Endothelial cell (in vitro differentiated cells): Measurements from ENCODE around the gene CDS1. TPM values are rescaled to one million over a fixed set of nuclear protein-coding genes. Genes with fewer than 3 reads are reported as not detected.

Experiments used
- DNase-seq: peaks from one replicate; pipeline ENCODE4 v3.0.0; 2021; ENCODE audit warnings: low spot score
- H3K27ac Mint-ChIP-seq: one replicate; pipeline ENCODE4 v1.8.0; 2021; ENCODE audit warnings: mixed read lengths, inconsistent platforms; ENCODE audit not compliant: unreplicated experiment
- H3K27me3 Mint-ChIP-seq: one replicate; pipeline ENCODE4 v1.8.0; 2021; ENCODE audit warnings: mild to moderate bottlenecking, moderate library complexity, mixed read lengths, inconsistent platforms; ENCODE audit not compliant: unreplicated experiment
- H3K36me3 Mint-ChIP-seq: one replicate; pipeline ENCODE4 v1.8.0; 2021; ENCODE audit warnings: mild to moderate bottlenecking, low read depth, mixed read lengths, inconsistent platforms; ENCODE audit not compliant: unreplicated experiment
- H3K4me1 Mint-ChIP-seq: one replicate; pipeline ENCODE4 v1.8.0; 2021; ENCODE audit warnings: mild to moderate bottlenecking, mixed read lengths, inconsistent platforms; ENCODE audit not compliant: unreplicated experiment
- H3K4me3 Mint-ChIP-seq: one replicate; pipeline ENCODE4 v1.8.0; 2021; ENCODE audit warnings: mild to moderate bottlenecking, mixed read lengths, inconsistent platforms; ENCODE audit not compliant: unreplicated experiment
- H3K9me3 Mint-ChIP-seq: one replicate; pipeline ENCODE4 v1.8.0; 2021; ENCODE audit warnings: mixed read lengths, inconsistent platforms; ENCODE audit not compliant: unreplicated experiment
- CTCF ChIP-seq: fragments of 200-600 bp; sonication (generic); IDR thresholded peaks from one replicate; pipeline ENCODE4 v1.5.0; 2021; ENCODE audit warnings: antibody characterized with exemption; ENCODE audit not compliant: unreplicated experiment
- total RNA-seq: library from RNA; stranded (reverse); fragmentation: NEBNext Ultra II Directional; extraction: Animal tissue kit (Norgen Biotek cat#: 25700); gene quantifications from one replicate; pipeline ENCODE4 v1.2.1, GENCODE V29; 2021; ENCODE audit not compliant: unreplicated experiment

The CDS1 gene
- total RNA-seq, 1 donor from 2014 or later: 2.0 TPM

- no peak overlapping the region for H3K4me3 Mint-ChIP-seq
- no peaks in the 10 kb centered on the region for H3K9me3 Mint-ChIP-seq
- peaks cover 6% of the 10 kb centered on the region for H3K4me1 Mint-ChIP-seq
- no peak overlapping the region for H3K27ac Mint-ChIP-seq
- H3K36me3 Mint-ChIP-seq: no peaks in the 10 kb centered on the region
- TF ChIP-seq CTCF: no peak
- DNase-seq: no peak
- H3K27me3 Mint-ChIP-seq: peaks cover 1% of the 10 kb centered on the region
These were observed 65.3 kb downstream of the CDS1 start for GRCh38 chr4:84648178-84648577.

GRCh38 chr4:84648863-84649647 lies 66.1 kb downstream of the CDS1 start:
- no peaks in the 10 kb centered on the region for H3K9me3 Mint-ChIP-seq
- no peaks in the 10 kb centered on the region for H3K36me3 Mint-ChIP-seq
- peaks cover 6% of the 10 kb centered on the region for H3K4me1 Mint-ChIP-seq
- H3K27ac Mint-ChIP-seq: no peak overlapping the region
- DNase-seq: no peak
- no peak overlapping the region for H3K4me3 Mint-ChIP-seq
- TF ChIP-seq CTCF: no peak
- peaks cover 1% of the 10 kb centered on the region for H3K27me3 Mint-ChIP-seq

DNA sequence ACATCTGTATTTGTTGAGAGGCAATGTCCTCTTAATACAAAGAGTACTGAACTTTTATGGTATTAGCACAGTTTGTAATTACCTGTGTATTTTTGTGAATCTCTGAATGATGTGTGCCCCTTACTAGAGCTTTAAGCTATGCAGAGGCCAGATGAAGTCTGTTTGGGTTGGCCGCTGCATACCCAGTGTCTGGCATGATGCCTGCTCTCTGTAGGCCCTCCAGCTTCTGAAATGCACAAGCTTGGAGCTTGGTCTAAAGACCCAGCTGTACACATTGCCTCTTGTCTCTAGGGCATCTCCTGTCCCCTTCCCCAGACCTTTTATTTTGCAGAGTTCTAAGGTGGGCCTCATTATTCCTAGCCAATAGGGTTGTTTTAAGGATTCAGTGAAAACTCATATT lies 68.6 kb downstream of the CDS1 start:
- Mint-ChIP-seq H3K27ac (no peak overlapping the region), H3K4me1 (peaks cover 6% of the 10 kb centered on the region), H3K36me3 (peaks cover 7% of the 10 kb centered on the region), H3K27me3 (peaks cover 1% of the 10 kb centered on the region), H3K9me3 (peaks cover 2% of the 10 kb centered on the region), H3K4me3 (no peak overlapping the region)
- TF ChIP-seq CTCF: no peak
- no peak for DNase-seq

DNA sequence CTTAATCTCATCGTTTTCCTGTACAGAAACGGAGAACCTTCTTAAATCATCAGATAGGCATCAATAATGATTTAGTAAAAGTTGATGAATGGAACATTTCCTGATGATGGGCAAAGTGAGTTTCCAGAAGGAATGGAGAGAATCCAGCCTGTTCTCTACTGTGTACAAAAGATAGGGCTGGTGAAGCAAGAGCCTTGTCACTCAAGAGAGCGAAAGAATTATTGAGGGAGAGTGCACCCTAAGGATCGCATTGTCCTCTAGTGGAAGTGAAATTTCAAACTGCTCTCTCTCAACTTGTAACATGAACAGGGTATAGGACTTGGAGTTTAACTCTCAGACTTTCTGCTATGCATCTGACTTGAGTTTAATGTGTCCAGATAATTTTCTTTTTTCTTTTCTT lies 69.6 kb downstream of the CDS1 start:
- DNase-seq: no peak
- no peak overlapping the region for H3K4me3 Mint-ChIP-seq
- TF ChIP-seq CTCF: no peak
- peaks cover 7% of the 10 kb centered on the region for H3K9me3 Mint-ChIP-seq
- H3K4me1 Mint-ChIP-seq: peaks cover 6% of the 10 kb centered on the region
- no peak overlapping the region for H3K27ac Mint-ChIP-seq
- H3K36me3 Mint-ChIP-seq: peaks cover 14% of the 10 kb centered on the region
- H3K27me3 Mint-ChIP-seq: peaks cover 1% of the 10 kb centered on the region

GRCh38 chr4:84660606-84661005 lies 77.7 kb downstream of the CDS1 start:
- Mint-ChIP-seq H3K36me3 (peaks cover 49% of the 10 kb centered on the region), H3K4me3 (no peak overlapping the region), H3K9me3 (peaks cover 7% of the 10 kb centered on the region), H3K4me1 (no peaks in the 10 kb centered on the region), H3K27ac (no peak overlapping the region), H3K27me3 (peaks cover 4% of the 10 kb centered on the region)
- no peak for DNase-seq
- no peak for TF ChIP-seq CTCF
